ENCODE results near the gene GCGR. TPM values are rescaled to one million over a fixed set of nuclear protein-coding genes. Genes with fewer than 3 reads are reported as not detected.

The GCGR gene
- total RNA-seq, 1 experiment from 2014 or later, result 1.6 TPM

DNA sequence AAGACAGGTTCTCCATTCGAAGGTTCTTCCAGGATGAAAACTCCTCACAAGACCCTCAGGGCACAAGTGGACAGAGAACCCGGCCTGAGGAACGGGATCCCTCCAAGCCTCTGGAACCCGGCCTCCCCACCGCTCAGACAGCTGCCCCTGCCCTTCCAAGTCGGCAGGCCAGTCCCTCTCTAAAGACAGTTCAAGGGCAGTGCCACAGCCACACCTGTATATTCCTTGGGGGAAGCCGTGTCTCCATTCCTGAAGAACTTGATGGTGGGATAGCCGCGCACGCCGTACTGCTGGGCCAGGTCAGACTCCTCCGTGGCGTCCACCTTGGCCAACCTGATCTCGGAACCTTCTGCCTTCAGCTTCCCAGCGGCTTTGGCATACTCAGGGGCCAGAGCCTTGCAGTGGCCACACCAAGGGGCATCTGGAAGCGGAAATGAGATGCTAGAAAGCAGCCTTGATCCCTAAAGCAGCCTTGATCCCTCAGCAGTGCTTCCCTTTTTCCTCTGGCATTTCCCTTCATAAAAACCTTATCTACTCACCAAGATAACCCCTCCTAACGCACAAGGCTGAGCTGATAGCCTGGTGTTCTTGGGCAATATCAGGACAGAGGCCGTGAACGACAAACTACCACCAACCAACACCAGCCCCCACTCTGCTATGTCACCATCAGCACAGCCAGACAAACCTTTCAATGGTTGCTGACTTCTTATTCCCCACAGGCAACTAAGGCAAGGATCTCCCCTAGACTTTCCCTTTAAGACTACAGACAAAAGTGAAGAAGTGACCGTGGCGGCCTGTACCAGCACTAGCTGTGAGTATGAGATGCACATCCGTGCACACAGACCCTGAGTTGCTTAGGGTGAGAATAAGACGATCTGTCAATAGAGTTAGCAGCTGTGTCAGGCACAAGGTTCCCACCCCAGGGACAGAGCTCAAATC, 55.3 kb downstream of the GCGR start:
- DNase-seq (ENCODE audit: low read depth, low spot score), result no peak
- ChIA-PET CTCF (no interaction called here), POLR2A (interaction anchor here (0.5 to 0.7 kb wide), 2 partner anchors 37 to 134 kb away, joined by 3 to 11 read pairs; no protein-coding TSS in a partner anchor)
- H3K4me1 ChIP-seq (ENCODE audit: control insufficient read depth, insufficient read depth, low read length), result peaks cover 24% of the 10 kb centered on the region
- H3K27ac ChIP-seq (ENCODE audit: low read length), result peak overlapping the region; percentile 90
- TF ChIP-seq, protein P1, sequence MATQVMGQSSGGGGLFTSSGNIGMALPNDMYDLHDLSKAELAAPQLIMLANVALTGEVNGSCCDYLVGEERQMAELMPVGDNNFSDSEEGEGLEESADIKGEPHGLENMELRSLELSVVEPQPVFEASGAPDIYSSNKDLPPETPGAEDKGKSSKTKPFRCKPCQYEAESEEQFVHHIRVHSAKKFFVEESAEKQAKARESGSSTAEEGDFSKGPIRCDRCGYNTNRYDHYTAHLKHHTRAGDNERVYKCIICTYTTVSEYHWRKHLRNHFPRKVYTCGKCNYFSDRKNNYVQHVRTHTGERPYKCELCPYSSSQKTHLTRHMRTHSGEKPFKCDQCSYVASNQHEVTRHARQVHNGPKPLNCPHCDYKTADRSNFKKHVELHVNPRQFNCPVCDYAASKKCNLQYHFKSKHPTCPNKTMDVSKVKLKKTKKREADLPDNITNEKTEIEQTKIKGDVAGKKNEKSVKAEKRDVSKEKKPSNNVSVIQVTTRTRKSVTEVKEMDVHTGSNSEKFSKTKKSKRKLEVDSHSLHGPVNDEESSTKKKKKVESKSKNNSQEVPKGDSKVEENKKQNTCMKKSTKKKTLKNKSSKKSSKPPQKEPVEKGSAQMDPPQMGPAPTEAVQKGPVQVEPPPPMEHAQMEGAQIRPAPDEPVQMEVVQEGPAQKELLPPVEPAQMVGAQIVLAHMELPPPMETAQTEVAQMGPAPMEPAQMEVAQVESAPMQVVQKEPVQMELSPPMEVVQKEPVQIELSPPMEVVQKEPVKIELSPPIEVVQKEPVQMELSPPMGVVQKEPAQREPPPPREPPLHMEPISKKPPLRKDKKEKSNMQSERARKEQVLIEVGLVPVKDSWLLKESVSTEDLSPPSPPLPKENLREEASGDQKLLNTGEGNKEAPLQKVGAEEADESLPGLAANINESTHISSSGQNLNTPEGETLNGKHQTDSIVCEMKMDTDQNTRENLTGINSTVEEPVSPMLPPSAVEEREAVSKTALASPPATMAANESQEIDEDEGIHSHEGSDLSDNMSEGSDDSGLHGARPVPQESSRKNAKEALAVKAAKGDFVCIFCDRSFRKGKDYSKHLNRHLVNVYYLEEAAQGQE (IDR thresholded peaks at IDR 0.05; ENCODE audit: insufficient read depth in 1 of 2, low read depth in 2 of 2, low read length in 1 of 2), result no peak
- TF ChIP-seq SIN3A (IDR thresholded peaks at IDR 0.05; ENCODE audit: borderline replicate concordance, insufficient read depth, low read depth, low read length), result 0 out of 2 replicates have a peak, but pooled peaks have one; percentile 1
- ATAC-seq, result no peak
- peaks cover 5% of the 10 kb centered on the region; the same call in 1 of the 2 replicates for H3K36me3 ChIP-seq (ENCODE audit: control insufficient read depth, insufficient read depth, low read length)
- TSS peak; percentile 90 for BruUV-seq (replicated peaks)
- in situ Hi-C loops (cut with HindIII; ENCODE audit: low pct_unique_long_range_greater_than_20kb, low sequenced_read_pairs), result no loop called here
- H3K9me3 ChIP-seq (ENCODE audit: control insufficient read depth, insufficient read depth, low read depth, low read length), result no peaks in the 10 kb centered on the region
- intact Hi-C loops (cut with micrococcal nuclease; ENCODE audit: unreplicated experiment), result no loop called here
- peak overlapping the region; percentile 78 to 81 for H3K4me3 ChIP-seq (ENCODE audit: low read depth in 2 of 2, low read length in 2 of 2)
- no peaks in the 10 kb centered on the region for H3K27me3 ChIP-seq (ENCODE audit: control insufficient read depth, insufficient read depth, low read length)

DNA sequence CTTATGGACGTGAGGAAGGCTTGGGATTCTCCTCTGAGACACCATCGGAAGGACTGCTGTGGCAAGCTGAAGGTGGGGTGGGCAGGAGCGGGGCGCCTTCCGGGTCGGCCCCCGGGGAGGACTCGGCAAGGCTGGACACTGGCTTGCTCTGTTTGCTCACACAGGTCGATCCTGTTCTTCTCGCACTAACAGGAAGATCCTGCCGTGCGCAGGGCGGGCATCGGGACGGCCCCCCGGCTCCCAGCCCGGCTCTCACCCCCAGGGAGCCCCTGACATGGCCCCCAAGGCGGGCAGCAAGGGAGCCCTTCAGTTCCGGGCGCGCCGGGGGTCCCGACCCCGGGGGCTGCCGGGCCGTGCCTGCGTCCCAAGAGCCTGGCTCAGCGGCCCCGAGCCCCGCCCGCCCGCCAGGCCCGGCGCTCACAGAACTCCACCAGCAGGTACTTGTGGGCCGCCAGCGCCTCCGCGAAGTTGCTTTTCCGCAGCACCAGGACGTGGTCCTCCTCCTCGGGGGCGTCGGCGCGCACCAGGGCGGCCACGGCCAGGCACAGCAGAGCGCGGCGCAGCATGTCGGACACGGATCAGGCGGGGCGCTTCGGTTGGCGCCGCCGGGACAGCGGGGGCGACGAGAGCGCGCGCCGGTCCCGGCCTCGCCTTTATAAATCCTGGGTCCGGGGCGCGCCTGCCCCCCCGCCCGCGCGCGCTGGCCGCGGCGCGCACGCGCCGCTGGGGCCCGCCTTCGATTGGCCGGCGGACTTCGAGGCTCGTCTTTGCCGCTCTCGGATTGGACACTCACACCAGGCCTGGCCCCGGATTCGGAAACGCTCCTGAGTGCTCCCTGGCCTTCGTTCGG, 56.2 kb downstream of the GCGR start, which contains the start of gene P4HB:
Gene P4HB, minus strand, starts transcription at position 630 of the 850 bp plus-strand sequence. Its CDS starts 64 bp downstream, at position 566.
- ChIA-PET CTCF (no interaction called here), POLR2A (interaction anchor here (0.7 kb wide), 3 partner anchors 38 to 158 kb away, joined by 3 read pairs; no protein-coding TSS in a partner anchor)
- Histone ChIP-seq H3K9me3 (ENCODE audit: control insufficient read depth, insufficient read depth, low read depth, low read length) (no peaks in the 10 kb centered on the region), H3K27me3 (ENCODE audit: control insufficient read depth, insufficient read depth, low read length) (no peaks in the 10 kb centered on the region), H3K36me3 (ENCODE audit: control insufficient read depth, insufficient read depth, low read length) (peaks cover 5% of the 10 kb centered on the region; the same call in 1 of the 2 replicates), H3K4me3 (ENCODE audit: low read depth in 2 of 2, low read length in 2 of 2) (peak within 1 kb of the TSS; percentile 83 to 99), H3K27ac (ENCODE audit: low read length) (peak within 1 kb of the TSS; percentile 95), H3K4me1 (ENCODE audit: control insufficient read depth, insufficient read depth, low read length) (peaks cover 25% of the 10 kb centered on the region)
- no peak for DNase-seq (ENCODE audit: low read depth, low spot score)
- in situ Hi-C loops (cut with HindIII; ENCODE audit: low pct_unique_long_range_greater_than_20kb, low sequenced_read_pairs), result no loop called here
- ATAC-seq, result no peak; the same call in 1 of the 2 replicates
- BruUV-seq (replicated peaks), result no TSS peak
- intact Hi-C loops (cut with micrococcal nuclease; ENCODE audit: unreplicated experiment), result loop anchor here (10.0 kb wide), 1 partner anchor 165 kb away; the partner anchor contains the start of genes CENPX and LRRC45
- TF ChIP-seq POLR2AphosphoS5 (IDR thresholded peaks at IDR 0.05; ENCODE audit: low read depth, low read length) (peak; percentile 94), TCF7L2 (IDR thresholded peaks at IDR 0.05; ENCODE audit: low read depth, low read length) (no peak), SIN3A (IDR thresholded peaks at IDR 0.05; ENCODE audit: borderline replicate concordance, insufficient read depth, low read depth, low read length) (peak; percentile 99)
- TF ChIP-seq, protein P2, sequence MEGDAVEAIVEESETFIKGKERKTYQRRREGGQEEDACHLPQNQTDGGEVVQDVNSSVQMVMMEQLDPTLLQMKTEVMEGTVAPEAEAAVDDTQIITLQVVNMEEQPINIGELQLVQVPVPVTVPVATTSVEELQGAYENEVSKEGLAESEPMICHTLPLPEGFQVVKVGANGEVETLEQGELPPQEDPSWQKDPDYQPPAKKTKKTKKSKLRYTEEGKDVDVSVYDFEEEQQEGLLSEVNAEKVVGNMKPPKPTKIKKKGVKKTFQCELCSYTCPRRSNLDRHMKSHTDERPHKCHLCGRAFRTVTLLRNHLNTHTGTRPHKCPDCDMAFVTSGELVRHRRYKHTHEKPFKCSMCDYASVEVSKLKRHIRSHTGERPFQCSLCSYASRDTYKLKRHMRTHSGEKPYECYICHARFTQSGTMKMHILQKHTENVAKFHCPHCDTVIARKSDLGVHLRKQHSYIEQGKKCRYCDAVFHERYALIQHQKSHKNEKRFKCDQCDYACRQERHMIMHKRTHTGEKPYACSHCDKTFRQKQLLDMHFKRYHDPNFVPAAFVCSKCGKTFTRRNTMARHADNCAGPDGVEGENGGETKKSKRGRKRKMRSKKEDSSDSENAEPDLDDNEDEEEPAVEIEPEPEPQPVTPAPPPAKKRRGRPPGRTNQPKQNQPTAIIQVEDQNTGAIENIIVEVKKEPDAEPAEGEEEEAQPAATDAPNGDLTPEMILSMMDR (IDR thresholded peaks at IDR 0.05), result no peak
- TF ChIP-seq, protein P1 (IDR thresholded peaks at IDR 0.05; ENCODE audit: insufficient read depth in 1 of 2, low read depth in 2 of 2, low read length in 1 of 2), result no peak

Data from Panc1 (cell line).